Activated CD8-positive, alpha-beta memory T cell treated with anti-CD3 and anti-CD28 coated beads, Interleukin-2, amount 50 U/mL, for 24 hours (primary cell): ENCODE measurements around the gene USP11.

Experiments used
- DNase-seq: peaks from one replicate; pipeline ENCODE4 v3.0.0-alpha.2; 2020; ENCODE audit errors: extremely low read depth

The USP11 gene

DNA sequence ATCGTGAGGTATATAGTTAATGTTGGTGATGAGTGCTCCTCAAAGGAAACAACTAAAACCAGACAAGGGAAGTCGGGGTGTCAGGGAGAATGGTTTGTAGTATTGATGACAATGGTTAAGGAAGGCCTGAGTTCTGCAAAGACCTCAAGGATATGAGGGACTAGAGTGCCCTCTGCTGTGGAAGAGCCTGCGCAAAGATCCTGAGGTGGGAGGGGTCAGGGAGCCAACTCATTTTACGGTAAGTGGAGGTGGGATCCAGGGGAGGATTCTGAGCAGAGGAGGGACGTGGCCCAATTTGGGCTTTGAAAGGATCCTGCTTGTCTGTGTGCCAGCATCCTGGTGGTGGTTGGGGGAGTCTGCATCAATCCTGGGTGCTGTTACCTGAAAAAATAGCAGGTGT, 27.8 kb upstream of the USP11 start:
- DNase-seq, result no peak

DNA sequence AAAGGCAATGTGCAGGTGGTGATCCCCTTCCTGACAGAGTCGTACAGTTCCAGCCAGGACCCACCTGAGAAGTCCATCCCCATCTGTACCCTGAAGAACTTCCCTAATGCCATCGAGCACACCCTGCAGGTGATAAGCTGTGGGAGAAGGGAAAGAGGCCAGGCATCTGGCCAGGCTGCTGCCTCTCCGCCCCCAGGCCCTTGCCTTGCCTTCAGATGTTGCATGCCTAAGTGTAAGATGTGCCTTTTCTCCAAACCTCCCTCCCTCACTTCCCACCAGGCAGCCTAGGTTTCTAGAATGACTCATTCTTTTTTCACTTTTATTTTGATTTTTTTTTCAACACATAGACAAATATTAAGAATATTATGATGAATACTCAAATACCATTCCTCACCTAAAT, 26.5 kb upstream of the USP11 start:
- DNase-seq, result no peak

GRCh38 chrX:47208108-47208507, 24.7 kb upstream of the USP11 start:
- DNase-seq, result no peak

DNA sequence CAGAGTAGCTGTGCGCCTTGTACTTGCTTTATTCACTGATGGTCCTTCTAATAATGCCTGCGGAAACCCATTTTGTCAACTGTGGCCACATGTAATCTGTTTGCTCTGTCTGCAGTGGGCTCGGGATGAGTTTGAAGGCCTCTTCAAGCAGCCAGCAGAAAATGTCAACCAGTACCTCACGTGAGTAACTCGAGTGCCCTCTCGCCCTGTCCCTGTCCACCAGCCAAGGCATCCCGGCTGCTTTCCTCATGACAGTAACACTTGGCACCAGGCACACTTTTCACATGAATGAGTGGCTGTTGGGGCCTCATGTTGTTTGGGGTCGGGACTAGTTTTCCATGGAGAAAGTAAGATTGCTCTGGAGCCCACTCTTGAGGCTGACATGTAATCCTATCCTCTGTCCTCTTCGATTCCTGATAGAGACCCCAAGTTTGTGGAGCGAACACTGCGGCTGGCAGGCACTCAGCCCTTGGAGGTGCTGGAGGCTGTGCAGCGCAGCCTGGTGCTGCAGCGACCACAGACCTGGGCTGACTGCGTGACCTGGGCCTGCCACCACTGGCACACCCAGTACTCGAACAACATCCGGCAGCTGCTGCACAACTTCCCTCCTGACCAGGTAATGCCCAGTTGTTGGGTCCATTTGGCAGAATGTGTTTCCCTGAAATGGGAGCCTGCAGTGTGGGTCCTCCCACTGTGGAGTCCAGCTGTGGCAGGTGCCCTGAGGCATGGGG, 23.1 kb upstream of the USP11 start:
- DNase-seq, result no peak

DNA sequence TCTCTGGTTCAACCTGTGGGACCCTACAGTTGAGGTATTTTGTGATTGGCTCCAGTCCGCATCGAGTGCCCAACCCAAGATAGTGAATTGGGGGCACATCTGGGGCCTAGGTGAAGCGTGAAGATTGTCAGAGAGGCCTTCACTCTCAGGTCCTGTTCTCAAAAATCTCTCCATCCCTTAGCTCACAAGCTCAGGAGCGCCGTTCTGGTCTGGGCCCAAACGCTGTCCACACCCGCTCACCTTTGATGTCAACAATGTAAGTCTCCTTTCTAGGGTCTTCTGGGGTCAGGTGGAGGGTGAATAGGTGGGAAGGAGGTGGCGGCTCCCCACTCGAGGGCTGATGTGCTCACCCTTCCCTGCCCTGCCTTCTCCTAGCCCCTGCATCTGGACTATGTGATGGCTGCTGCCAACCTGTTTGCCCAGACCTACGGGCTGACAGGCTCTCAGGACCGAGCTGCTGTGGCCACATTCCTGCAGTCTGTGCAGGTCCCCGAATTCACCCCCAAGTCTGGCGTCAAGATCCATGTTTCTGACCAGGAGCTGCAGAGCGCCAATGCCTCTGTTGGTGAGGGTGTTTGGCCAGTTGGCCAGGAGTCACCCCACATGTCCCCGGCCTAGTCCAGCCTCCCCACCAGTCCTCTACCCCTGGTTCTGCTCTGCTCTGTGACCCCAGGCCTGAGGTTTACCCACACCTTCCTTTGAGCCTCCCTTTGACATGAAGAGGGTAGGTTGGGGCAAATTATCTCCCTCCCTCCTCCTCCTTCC, 22.0 kb upstream of the USP11 start:
- DNase-seq, result no peak

GRCh38 chrX:47212381-47213293, 20.2 kb upstream of the USP11 start:
- DNase-seq, result no peak

- DNase-seq, result no peak
These were observed 18.3 kb upstream of the USP11 start for GRCh38 chrX:47214435-47215077.

DNA sequence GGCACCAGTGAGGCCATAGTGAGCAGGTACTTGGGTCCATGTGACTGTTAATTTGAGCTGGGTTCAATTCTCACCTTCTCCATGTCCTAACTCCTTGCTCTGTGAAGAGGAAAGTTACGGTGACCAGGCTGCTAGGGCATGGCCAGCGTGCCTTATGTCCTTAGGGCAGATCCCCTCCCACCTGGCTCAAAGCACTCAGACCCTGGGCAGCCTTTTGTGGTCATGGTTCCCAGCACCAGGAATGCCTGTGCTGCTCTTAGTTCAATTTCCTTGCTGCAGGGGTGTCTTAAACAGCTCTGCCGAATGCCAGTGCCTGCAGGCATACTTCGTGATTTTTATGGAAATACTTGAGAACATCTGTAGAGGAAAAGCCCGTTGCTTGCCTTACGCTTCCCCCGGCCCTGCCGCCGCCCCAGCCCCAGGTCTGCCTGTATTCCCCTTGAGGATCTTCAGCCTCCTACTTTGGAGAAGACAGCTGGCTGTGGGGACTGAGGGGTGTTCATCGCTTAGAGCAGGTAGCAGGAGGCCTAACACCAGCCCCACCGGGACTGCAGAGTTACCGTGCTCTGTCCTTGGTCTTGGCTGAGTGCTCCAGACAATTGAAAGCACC, 17.4 kb upstream of the USP11 start:
- DNase-seq, result no peak

DNA sequence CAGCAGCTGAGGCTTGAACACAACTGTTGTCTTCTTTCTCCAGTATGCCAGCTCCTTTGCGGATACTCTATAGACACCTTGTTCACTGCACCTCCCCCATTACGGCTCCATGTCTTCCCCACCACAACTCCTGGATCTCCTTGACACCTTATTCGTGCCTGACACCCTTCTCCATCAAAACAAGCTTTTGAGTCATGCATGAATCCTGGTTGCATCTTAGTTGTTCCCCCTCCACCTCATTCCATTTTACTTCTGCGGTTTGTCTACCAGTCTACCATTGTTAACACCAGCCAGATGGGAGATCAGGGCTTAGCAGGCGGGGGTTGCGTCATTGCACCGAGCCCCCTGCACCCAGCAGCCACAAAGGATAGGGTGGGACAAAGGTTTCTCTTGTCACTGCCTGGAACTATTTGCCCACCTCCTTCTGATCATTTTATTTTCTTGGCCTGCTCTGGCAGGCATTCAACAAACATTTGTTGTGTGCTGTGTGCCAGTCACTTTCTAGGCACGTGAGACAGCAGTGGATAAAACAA, 16.4 kb upstream of the USP11 start:
- no peak for DNase-seq

DNA sequence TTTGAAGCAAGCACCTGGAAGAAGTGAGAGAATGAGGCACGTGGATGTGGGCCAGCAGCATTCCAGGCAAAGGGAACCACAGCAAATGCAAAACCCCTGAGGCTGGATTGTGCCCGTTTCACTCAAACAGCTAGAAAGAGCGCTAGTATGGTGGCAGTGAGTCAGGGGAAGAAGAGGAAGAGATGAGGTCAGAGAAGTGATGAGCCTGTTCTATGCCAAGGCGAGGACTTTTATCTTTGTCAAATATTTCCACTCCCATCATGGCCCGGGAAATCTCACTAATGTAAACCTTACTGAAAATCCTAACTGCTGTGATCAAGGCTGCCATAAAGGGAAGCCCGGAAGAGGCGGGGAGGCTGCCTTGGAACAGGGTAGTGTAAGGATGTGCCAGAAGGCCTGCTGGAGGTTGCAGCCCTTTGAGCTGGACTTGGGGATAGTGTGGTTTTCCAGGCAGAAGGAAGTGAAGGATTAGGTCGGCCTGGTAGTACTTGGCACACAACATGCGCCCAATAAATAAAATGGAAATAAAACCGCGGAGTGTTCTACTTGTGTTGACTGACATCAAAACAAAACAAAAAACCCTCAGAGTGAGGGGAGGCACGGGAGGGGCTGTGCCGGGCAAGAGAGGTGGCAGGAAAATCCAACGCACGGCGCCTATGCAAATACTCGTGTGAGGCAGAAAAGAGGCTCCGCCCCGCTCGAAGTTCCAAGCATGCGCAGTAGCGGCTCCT, 15.5 kb upstream of the USP11 start:
- no peak for DNase-seq

DNA sequence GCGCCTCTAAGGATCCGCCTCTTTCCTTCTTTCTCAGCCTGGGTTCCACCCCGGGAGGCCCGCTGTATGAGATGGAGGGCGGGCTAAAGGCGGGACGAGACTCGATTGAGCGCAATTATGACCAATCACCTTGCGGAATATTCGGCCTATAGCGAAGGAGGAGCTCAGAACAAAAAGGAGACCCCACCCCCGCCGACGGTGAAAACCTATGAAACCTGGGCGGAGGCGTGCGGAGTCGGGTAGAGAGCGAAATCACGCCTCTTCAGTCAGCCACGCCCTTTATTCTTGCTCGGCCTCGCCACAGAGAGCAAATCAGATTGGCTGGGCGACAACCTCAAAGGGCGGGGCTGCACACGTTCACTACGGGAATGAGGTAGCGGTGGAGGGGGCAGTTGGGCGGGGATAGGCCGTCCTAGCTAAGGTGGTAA, 14.9 kb upstream of the USP11 start:
- DNase-seq, result peak; percentile 92

- peak; percentile 31 for DNase-seq
These were observed 14.4 kb upstream of the USP11 start, which contains the start of gene CDK16 for GRCh38 chrX:47218280-47218919. CDK16 (plus strand) TSS chrX:47218681; CDS start chrX:47223558, 4,877 bp downstream.

DNA sequence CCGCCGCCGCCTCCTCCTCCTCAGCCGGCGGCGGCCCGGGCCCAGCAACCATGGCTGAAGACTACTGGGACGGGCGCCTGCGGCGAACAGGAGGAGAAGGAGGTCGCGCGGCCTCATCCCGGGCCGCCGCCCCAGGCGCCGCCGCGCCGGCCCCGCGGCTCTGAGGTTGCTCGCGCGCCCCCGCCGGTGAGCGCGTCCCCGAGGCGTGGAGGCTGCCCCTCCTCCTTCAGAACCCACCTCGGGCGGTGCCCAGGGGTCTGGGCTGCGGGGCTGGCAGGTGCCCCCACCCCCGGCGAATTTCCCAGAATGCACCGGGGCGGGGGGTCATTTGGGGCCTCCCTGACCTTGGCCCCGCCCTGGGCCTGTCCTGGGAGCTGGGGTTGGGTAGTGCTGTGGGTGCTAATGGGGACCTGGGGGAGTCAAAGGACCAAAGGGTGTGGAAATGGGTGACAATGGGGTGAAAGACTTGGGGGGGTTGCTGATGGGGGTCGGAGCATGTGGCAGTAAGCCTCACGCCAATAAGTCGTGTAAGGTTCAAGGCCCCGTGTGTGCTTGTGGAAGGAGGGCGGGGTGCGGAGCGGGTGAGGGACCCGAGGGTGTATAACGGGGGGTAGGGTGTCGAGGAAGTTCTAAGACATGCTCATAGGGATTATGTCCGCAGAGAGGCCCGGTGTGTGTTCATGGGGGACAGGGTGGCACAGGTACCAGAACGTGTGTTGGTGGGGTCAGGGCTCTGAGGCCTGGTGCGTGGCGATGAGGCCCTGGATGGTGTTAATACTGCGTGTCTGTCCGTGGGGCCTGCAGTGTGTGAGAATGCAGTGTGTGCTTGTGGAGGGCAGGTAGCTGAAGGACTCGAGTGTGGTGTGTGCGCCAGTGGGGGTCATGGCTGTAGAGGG, 13.6 kb upstream of the USP11 start:
- DNase-seq, result no peak

- no peak for DNase-seq
These were observed 11.1 kb upstream of the USP11 start for GRCh38 chrX:47221756-47222155.

DNA sequence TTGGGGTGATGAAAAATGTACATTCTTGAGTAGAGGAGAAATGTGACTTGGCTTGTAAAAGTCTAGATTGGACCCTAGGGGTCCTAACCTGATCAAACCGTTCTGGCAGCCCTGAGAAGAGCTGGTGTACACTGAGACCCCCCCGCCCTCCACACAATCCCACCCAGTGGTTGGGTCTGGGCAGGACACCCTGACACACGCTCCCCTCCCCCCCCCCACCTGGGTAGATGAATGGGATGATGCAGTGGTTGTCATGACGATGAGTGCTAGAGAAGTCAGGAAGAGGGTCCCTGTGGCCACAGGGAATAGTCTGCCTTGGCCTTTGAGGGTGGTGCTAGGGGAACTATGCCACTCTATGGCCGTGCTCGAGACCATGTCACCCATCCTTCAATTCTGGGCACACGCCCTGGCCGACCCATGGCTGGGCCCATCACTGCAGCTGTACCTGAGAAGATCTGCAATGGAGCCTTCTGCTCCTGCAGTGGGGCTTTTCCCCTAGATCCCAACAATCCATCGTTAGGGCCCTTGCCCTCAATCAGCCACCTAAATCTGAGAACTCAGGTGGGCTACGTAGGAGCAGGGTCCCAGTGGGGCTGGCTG, 10.0 kb upstream of the USP11 start:
- no peak for DNase-seq

DNA sequence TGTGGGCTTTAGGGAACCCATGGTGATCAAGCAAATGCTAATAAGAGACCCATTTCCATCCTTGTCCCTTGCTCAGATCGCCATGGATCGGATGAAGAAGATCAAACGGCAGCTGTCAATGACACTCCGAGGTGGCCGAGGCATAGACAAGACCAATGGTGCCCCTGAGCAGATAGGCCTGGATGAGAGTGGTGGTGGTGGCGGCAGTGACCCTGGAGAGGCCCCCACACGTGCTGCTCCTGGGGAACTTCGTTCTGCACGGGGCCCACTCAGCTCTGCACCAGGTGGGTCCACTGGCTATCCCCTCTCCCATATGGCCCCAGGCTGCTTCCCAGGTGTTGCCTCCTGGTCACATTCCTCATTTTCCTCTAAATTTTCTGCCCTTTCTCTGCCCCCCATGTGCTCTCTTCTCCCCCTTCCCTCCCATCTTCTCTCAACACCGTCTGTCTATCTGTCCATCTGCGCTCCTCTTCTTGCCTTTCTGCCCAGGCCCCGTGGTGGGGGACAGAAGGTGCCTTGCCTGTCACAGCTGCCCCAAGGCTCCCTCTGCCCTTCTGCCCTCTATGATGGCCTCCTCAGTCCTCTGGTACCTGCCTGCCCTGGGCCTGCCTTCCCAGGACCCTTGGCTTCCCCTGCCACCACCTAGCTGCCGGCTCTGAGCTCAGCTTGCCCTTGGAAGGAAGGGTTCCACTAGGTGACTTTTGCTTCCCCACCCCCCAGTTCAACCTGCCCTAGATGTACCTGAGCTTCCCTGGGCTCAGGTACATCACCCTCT, 9.1 kb upstream of the USP11 start:
- no peak for DNase-seq

GRCh38 chrX:47224266-47224895, 8.4 kb upstream of the USP11 start:
- no peak for DNase-seq
